ENCODE results near the gene PHF1.

GRCh38 chr6:33404884-33405283 is 5.9 kb upstream of the PHF1 start:
- TF ChIP-seq, protein P1, sequence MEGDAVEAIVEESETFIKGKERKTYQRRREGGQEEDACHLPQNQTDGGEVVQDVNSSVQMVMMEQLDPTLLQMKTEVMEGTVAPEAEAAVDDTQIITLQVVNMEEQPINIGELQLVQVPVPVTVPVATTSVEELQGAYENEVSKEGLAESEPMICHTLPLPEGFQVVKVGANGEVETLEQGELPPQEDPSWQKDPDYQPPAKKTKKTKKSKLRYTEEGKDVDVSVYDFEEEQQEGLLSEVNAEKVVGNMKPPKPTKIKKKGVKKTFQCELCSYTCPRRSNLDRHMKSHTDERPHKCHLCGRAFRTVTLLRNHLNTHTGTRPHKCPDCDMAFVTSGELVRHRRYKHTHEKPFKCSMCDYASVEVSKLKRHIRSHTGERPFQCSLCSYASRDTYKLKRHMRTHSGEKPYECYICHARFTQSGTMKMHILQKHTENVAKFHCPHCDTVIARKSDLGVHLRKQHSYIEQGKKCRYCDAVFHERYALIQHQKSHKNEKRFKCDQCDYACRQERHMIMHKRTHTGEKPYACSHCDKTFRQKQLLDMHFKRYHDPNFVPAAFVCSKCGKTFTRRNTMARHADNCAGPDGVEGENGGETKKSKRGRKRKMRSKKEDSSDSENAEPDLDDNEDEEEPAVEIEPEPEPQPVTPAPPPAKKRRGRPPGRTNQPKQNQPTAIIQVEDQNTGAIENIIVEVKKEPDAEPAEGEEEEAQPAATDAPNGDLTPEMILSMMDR (IDR thresholded peaks at IDR 0.05), result no peak
- TF ChIP-seq POLR2A (IDR thresholded peaks at IDR 0.05), result no peak

Data from esophagus squamous epithelium (tissue), 4 donors.